NOMO-1 (cell line): ENCODE data around the gene GRID1.
A peak's percentile ranks its signal among the peaks of the same experiment; 100 is the strongest.

ENCODE experiments used
- DNase-seq, 2 experiments: peaks; one replicate each; lab custom pipeline; 2025; ENCODE audit not compliant: unreplicated experiment in 2 of 2; lab: John Stamatoyannopoulos, UW

GRID1 gene

DNA sequence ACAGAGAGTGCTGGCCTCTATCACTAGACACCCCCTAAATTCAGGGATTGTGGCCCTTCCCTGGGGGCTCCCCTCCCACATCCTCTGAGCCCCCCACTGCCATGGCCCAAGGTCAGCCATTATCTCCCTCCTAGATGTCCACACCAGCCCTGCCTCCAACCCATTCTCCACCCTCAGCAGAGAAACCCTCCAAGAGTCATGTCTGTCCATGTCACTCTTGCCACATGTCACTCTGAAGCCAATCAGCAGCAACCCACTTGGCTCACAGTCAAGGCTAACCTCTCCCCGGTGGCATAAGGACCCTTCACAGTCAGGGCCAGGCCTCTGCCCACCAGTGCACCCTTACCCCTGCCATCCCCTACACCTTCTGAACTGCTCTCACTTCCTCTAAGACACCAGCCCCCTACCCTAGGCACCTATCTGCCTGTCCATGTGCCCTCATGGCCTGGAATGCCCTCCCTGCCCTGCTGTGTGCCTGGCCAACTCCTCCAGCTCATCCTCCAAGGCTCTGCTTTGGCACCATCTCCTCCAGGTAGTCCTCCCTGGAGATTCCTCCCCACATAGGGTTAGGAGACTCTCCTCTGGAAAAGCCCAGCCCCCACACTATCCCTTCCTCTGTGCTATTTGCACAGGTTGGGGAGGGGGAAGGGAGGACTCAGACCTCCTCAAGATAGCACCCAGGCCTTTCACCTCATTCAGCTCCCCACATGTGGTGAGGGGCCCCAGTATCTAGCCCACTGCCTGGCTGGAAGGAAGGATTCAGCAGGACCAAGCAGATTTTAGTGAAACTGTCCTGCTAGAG is 83.7 kb downstream of the GRID1 start:
- DNase-seq = no peak

DNA sequence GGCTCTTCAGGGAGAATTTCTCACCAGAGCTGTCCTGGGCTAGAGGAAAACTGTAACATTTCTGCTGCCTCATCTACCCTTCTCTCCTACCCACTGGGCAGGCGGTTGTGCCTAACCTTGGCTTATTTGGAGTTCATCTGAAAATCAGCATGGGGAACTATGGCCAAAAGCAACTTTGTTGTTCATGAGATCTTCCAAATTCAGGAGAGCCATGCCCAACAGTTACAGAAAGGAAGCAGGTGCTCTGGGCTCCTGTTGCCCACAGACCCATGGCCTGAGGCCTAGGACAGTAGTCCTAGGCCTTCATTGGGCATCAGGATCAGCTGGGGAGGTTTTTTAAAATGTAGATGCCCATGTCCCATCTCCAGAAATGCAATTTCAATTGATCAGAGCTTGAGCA is 85.2 kb downstream of the GRID1 start:
- DNase-seq = no peak

DNA sequence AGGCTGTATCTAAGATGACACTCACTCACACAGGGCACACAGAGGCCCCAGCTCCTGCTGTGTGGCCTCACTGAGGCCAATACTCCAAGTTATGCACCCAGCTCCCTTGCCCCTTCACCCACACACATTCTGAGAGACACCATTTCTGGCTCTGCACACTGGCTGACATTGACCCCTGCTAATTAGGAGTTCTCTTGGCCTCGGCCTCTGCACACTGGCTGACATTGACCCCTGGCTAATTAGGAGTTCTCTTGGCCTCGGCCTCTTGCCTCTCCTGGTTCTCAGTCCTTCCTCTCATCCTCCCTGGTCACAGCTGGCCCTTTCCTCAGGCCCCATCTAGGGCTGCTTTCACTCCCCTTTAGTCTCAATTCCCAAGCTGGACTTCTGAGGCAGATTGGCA is 97.3 kb downstream of the GRID1 start:
- DNase-seq = no peak

DNA sequence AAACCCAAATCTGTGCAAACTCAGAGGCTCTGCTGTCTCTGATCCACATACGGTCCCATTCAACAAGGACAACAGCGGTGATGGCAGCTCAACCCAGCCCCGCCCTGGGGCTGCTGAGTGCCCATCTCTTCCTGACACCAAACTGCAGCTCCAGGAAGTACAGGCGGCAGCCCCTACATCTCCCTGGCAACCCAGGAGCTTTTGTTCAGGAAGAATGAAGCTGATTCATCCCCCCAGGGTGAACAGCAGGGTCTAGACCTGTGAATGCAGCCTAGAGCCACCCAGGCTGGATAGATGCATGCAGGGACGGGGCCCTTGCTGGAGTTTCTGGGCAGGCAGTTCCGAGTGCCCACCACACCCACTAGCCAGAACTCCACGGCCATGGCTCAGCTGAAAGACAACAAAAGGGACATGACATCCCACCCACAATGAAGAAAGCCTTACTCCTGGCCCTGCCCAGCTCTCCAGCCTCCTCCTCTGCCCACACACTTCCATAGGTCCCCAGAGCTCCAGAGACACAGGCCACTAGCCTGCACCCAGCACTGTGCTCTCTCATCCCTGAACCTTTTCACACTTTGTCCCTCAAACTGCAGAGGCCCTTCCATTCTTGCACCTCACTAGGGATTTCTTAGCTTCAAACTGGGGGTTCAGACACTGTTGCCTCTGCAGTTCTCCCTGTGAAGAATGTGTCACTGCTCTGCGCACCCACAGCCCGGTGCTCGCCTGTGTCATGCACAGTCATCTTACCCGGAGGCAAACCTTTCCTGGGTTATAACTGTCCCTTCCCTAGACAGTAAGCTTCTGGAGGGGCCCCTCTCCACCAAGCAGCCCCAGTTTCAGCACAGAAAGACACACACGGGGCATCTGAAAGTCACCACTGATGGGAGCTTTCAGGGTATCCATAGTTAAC is 99.1 kb downstream of the GRID1 start:
- DNase-seq = no peak

DNA sequence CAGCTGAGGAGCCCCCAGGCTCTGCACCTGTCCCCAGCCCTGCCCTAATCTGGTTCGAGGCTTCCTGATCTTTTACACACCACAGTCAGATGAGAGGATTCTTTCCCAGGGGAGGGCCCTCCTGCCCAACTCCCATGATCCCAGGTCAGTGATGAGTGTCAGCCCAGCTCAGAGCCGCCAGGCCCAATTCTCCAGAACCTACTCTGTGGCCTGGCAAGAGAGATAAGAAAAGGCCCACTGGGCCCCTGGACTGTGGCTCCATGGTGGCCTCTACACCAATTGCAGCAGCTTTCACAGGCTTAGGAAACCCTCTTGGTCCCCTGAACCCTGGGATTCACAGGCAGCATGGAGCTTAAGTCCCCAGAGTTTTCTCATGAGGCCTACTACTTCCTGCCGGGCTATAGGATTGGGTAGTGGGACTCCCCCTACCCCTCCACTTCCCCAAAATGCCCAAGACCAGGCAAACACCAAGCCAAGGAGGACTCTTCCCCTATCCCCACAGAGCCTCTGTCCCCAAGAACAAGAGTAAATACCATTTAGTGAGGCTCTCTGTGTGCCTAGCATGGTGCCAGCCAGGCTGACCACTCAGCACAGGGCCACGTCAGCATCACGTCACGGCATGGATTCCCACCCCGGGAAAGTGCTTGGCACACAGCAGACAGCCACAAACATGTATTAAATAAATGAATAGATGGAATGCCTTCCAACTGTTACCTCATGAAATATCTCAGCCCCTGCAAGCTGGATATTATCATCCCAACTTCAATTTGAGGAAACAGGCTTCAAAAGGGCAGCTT is 100.0 kb downstream of the GRID1 start:
- no peak for DNase-seq

DNA sequence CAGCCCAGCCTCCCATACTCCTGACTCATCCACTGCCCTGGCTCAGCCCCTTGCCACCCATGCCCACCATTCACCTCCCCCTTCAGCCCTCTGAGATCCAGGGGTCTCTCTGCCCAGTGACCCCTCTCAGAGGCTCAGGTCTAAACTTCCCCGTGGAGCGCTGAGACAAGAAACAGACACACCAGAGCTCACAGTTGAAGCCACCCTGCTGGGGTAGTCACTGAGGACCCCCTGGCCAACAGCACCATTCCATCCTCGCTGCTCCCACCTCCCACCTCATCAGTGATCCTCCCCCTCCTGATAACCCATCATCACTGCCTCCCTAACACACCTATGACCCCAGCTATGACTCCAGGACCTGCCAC is 100.7 kb downstream of the GRID1 start:
- no peak for DNase-seq

DNA sequence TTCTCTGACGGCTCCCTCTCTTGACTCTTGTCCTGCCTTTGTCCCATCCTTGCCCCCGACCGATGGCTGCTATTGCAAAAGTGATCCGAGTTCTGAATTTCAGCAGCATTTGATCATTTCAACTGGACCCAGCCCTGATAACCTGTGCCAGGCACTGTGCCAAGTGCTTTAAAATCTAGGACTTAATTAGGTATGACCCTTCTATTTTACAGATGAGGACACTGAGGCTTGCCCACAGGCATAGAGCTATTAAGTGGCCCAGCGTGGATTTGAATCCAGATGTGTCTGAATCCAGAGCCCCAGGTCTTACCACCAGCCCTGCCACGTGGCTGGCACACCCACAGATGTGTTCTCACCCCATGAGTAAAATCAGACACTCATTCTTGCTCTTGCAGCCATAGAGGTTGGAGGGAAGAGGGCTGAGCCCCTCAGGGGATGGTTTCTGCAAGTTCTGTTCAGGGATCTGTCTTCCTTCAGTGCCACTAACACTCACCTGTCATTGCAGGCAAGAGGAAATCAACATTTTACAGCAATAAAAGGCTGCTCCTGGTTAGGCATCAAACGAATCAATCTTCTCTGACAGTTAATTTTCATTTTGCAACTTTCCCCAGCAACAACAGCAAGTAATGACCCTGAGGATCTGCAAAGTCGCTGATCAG is 101.2 kb downstream of the GRID1 start:
- DNase-seq = no peak

DNA sequence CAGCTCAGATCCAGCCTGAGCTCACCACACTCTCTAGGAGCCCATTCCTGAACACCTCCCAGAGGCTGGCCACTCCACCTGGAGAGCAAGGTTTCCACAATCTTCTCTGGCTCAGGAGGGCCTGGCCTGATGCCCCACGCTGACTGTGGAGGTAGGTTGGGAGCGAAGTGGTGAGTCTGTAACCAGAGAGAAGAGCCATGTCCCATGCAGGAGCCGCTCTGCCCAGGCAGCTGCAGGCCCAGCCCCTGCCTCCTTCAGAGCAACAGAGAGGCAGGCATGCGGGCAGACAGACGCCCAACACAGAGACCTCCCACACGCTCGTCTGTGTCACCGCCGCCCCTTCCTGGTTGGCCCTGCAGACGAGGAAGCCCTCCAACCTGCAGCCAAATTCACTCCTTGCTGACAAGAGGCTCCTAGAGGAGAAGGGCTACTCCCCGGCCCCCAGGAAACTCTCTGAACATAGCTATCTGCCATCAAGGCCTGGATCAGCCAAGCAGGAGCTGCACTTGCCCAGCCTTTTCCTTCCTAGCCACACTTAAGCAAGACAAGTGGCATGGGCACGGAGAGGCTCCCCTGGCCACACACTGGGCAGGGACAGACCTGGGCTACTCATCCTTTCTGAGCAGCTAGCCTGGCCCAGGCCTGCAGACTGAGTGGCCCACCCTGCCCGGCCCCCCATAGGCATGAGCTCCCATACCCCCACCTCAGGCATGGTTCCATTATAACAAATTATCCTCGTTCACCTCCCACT is 101.9 kb downstream of the GRID1 start:
- no peak for DNase-seq

DNA sequence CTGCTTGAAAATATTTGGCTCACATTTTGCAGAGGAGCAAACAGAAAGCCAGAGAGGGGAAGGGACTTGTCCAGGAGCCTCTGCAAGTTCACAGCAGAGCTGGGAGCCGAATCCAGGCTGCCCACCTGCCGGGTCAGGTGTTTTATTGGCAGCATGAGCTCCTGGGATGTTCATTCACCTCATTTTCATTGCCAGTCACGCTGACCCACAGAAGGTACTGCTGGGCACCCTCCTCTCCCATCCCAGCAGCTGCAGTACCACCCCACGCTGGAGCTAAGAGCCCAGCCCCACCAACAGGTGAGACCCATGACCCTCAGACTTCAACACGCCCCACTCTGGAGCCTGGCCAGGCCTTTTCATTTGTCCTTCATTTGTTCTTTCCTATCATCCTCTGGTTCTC is 102.7 kb downstream of the GRID1 start:
- DNase-seq = no peak

DNA sequence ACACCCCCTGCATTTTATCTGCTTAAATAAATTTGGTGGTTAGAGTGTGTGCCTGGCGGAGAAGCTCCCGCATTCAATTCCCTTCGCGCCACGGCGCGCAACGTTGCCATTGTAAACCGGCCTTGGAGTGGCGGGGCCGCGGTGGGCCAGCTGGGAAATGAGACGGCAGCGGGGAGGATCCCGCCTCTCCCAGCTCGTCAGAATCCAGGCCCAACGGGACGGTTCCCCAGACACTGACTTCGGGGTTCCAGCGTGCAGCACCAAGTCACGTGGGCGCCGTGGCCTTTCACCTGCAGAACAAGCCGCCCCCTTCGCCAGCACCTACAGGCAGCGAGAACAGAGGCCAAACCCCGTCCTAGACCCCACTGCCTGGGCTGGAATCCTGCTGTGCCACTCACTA is 103.4 kb downstream of the GRID1 start:
- no peak for DNase-seq

DNA sequence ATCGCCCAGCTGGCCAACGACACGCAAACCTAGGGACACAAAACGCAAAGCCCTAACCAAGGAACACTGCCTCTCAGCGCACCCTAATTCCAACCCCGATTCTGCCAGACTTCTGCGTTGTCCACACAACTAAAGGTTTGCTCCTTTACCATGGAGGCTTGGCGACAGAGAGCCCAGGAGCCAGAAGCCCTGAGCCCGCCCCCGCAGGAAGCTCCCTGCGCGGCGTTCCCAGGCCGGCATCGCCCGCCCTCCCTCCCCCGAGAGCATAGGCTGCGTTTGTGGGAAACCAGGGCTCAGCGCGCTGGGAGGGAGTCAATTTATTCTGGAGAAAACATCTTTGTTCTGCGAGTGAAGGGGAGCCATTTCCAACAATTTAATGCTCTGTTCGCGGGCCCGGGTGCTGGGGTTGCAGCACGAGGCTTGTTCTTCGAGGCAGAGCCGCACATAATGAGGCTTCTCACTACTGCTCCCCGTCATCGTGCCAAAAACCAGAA is 103.9 kb downstream of the GRID1 start:
- DNase-seq = no peak

DNA sequence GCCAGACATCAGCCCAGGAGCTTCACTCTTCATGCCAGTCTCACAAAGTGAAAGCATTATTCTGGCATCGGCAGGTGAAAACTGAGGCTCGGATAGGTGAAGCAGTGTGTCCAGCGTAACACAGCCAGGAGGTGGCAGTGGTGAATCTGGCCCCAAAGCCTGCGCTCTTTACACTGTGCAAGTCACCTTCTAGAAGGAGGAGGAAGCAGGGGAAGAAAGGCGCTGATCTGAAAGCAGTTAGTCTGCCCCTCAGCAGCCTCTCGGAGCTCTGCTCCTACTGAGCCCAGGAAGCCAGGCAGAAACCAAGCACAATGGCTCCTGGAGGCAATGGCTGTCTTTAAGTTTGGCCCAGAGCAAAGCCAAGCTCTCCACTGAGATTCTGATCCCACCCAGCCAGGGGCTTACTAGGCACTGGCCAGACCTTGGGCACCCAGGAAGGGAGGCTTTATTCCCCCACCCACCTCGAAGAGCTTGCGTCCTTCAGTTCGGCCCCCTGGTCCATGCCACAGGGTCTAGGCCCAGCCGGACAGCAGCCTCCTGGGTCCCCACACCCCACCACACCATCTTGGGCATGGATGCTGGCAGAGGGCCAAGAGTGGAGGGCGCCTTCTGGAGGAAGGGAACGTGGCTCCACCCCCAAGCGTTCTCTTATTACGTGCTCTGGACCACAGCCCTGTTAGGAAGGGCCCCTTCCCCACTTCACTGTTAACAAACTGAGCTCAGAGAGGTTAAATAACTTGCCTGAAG is 104.5 kb downstream of the GRID1 start:
- peak; percentile 53 to 82 for DNase-seq

DNA sequence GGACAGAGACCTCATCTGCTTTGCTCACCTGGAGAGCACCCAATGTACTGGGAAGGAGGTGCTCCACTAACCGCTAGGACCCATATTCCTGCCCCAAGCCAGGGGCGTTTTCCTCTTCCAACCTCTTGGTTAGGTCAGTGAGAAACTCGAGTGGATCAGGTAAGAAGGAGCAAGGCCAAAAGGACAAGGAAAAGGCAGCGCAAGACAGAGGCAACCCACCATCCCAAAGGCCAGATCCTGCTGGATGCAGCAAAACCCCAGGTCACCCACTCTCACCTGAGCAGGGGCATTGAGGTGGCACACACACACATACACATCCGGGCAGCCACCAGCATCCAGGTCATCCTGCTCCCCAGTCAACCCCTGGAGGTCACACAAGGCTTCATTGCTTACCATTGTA is 105.1 kb downstream of the GRID1 start:
- DNase-seq = no peak

DNA sequence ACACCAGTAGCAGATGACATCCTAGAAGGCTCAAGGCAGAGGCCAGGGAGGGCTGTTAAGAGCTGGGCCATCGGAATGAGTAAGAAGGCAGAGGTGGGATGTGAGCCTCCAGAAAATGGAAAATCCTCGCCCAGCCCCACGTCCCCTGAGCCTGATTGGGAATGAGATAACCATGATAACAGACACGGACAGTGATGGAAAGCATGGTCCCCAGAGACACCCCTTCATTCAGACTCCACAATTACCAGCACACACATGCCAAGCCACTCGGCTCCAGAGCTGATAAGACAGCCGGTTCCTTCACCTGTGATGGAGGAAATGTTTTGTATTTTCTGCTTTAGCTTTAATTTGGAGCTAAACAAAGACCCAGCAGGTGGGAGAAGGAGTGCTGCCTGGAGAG is 106.0 kb downstream of the GRID1 start:
- no peak for DNase-seq

DNA sequence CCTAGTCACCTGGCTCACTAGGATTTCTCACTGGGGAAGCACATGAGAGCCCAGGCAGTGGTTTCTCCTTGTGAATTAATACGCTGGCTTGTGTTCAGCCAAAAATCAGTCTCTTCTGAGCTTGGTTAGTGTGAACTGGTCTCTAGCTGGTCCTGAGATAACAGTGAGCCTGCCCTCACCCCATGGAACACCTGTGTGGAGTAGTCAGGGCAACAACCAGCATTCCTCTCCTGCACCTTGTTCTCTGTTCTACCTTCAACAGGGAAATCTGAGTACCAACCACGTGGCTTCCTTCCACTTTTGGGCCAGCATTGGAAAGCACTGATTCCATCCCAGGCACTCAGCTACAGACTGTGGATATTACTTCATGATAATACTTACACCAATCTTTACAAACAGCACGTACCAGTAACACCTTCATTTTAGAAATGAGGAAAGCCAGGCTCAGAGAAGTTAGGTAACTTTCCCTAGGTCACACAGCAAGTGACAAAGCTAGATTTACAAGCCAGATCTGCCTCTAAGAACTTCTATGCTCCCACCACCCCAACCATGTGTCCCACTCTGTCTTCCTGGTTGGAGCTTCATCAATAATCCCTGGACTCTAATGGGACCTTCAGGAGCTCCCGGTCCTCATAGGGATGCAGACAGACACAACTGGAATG is 106.6 kb downstream of the GRID1 start:
- no peak for DNase-seq

DNA sequence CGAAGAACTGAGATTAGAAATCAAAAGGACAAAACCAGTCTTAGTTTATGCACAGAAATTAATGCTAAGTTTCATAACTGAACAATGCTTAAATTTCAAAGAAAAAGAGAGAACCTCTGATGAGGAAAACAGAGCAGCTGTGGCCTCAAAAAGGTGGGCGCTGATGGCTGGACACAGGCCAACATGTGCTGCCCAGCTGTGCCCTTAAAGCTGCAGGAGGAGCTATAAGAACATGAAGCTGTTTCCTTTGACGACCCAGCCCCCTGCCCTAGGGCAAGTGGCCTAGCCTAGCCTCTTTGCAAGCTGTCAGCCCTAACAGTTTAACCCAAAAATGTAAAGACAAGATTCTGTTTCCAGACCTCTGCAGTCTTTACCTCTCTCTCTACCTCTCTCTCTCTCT is 107.7 kb downstream of the GRID1 start:
- DNase-seq = no peak

DNA sequence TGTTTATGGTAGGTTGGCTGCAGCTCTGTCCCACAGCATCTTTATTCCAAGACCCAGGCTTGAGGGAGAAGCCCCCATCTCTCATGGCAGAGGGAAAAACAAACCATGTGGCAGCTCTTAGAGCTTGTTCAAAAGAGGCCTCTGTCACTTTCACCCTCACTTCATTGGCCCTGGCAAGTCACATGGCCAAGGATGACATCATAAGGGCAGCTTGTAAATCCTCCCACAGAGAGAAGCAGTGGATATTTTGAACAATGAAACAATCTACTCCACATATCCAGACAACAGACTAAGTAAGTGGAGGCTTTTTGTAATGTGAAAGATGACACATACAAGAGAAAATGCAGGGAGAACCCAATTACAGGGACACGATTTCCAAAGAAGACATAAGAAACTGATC is 108.1 kb downstream of the GRID1 start:
- DNase-seq = no peak

DNA sequence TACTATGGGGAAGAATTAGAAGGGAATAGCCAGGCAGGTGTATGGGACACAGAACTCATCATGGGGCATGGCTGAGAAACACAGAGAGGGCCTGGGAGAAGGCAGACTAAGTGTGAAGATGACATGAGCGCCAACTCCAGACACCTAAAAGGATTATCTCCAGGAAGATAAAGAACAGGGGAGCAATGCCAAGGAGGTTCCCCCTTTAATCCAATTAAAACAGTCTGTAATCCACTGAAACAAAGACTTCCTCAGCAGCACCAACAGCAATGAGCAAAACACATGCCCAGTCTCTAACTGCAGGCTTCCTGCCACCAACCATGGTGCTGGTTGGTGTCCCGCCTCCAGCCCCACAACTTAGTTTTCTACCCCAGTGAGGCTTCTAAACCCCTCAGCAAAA is 108.9 kb downstream of the GRID1 start:
- no peak for DNase-seq
